Neural progenitor cell (in vitro differentiated cells): ENCODE data around the gene MPND. TPM values are rescaled to one million over a fixed set of nuclear protein-coding genes. Genes with fewer than 3 reads are reported as not detected.
A peak's percentile ranks its signal among the peaks of the same experiment; 100 is the strongest.

ENCODE experiments used
- DNase-seq: peaks from one replicate; pipeline ENCODE4 v3.0.0-alpha.2; 2016; ENCODE audit warnings: low spot score
- H2AFZ ChIP-seq: fragments of 200-600 bp; sonication (generic); replicated peaks from 2 replicates; pipeline ENCODE4 v1.6.1; 2016; ENCODE audit warnings: antibody characterized with exemption
- H3F3A ChIP-seq: fragments of 200-600 bp; sonication (generic); 2 replicates; pipeline ENCODE4 v1.6.1; 2016; ENCODE audit warnings: antibody characterized with exemption, low read depth
- H3K27ac ChIP-seq: fragments of 200-600 bp; sonication (generic); 2 replicates; pipeline ENCODE4 v1.5.1; 2016; ENCODE audit warnings: mild to moderate bottlenecking
- H3K27me3 ChIP-seq: fragments of 200-600 bp; sonication (generic); 2 replicates; pipeline ENCODE4 v1.6.1; 2016; ENCODE audit warnings: mild to moderate bottlenecking, moderate library complexity
- H3K36me3 ChIP-seq: fragments of 200-600 bp; sonication (generic); 2 replicates; pipeline ENCODE4 v1.5.1; 2016
- H3K4me1 ChIP-seq: fragments of 200-600 bp; sonication (generic); 2 replicates; pipeline ENCODE4 v1.6.1; 2016; ENCODE audit warnings: mixed run types
- H3K4me2 ChIP-seq: fragments of 200-600 bp; sonication (generic); 2 replicates; pipeline ENCODE4 v1.6.1; 2016
- H3K4me3 ChIP-seq: fragments of 200-600 bp; sonication (generic); 2 replicates; pipeline ENCODE4 v1.5.1; 2016
- H3K79me2 ChIP-seq: fragments of 200-600 bp; sonication (generic); 2 replicates; pipeline ENCODE4 v1.6.1; 2016; ENCODE audit warnings: low read depth
- H3K9ac ChIP-seq: fragments of 200-600 bp; sonication (generic); 2 replicates; pipeline ENCODE4 v1.6.1; 2016
- H3K9me3 ChIP-seq: fragments of 200-600 bp; sonication (generic); 2 replicates; pipeline ENCODE4 v1.5.1; 2016; ENCODE audit warnings: low read depth
- H4K20me1 ChIP-seq: fragments of 200-600 bp; sonication (generic); 2 replicates; pipeline ENCODE4 v1.6.1; 2016; ENCODE audit warnings: low read depth
- H3K27ac Mint-ChIP-seq: 3 replicates; pipeline ENCODE4 v1.8.0; 2021; ENCODE audit warnings: mixed read lengths
- H3K27me3 Mint-ChIP-seq: 2 replicates; pipeline ENCODE4 v1.8.0; 2022; ENCODE audit warnings: low read depth, mild to moderate bottlenecking, inconsistent platforms, moderate library complexity, mixed read lengths; ENCODE audit not compliant: insufficient read depth
- H3K36me3 Mint-ChIP-seq: 3 replicates; pipeline ENCODE4 v1.8.0; 2021; ENCODE audit warnings: mixed read lengths
- H3K4me1 Mint-ChIP-seq: 3 replicates; pipeline ENCODE4 v1.8.0; 2021; ENCODE audit warnings: mixed read lengths
- H3K4me3 Mint-ChIP-seq: 3 replicates; pipeline ENCODE4 v1.8.0; 2021; ENCODE audit warnings: mild to moderate bottlenecking, moderate library complexity, mixed read lengths
- H3K9me3 Mint-ChIP-seq: 3 replicates; pipeline ENCODE4 v1.8.0; 2020; ENCODE audit warnings: mixed read lengths
- CTCF ChIP-seq: fragments of 200-600 bp; sonication (generic); IDR thresholded peaks from 2 replicates; pipeline ENCODE4 v1.5.1; 2017; ENCODE audit warnings: antibody characterized with exemption, mild to moderate bottlenecking
- EZH2 ChIP-seq: fragments of 200-600 bp; sonication (generic); IDR thresholded peaks from 2 replicates; pipeline ENCODE4 v1.6.1; 2017; ENCODE audit warnings: antibody characterized with exemption, mild to moderate bottlenecking, moderate library complexity
- EZH2phosphoT487 ChIP-seq: fragments of 200-600 bp; sonication (generic); IDR thresholded peaks from 2 replicates; pipeline ENCODE4 v1.6.1; 2017; ENCODE audit warnings: antibody characterized with exemption
- total RNA-seq: library from RNA; depleted of rRNA; stranded (reverse); fragments of >200 nt; gene quantifications from 2 replicates; pipeline ENCODE4 v1.2.3, GENCODE V29; 2015; ENCODE audit warnings: low replicate concordance

The MPND gene
- total RNA-seq, 1 donor from 2014 or later: 10.6 TPM

- Histone ChIP-seq H3K4me3 (no peak overlapping the region), H3K36me3 (no peaks in the 10 kb centered on the region), H4K20me1 (peaks cover 81% of the 10 kb centered on the region), H2AFZ (no peak overlapping the region), H3F3A (peaks cover 13% of the 10 kb centered on the region), H3K4me2 (peak overlapping the region; percentile 40), H3K9ac (peak overlapping the region; percentile 23), H3K27ac (peak overlapping the region; percentile 79), H3K4me1 (peaks cover 17% of the 10 kb centered on the region), H3K27me3 (no peaks in the 10 kb centered on the region), H3K79me2 (peaks cover 52% of the 10 kb centered on the region), H3K9me3 (no peaks in the 10 kb centered on the region)
- Mint-ChIP-seq H3K4me3 (no peak overlapping the region), H3K9me3 (no peaks in the 10 kb centered on the region), H3K27me3 (peaks cover 3% of the 10 kb centered on the region), H3K36me3 (peaks cover 2% of the 10 kb centered on the region), H3K4me1 (peaks cover 27% of the 10 kb centered on the region), H3K27ac (no peak overlapping the region)
- DNase-seq: peak; percentile 59
- TF ChIP-seq EZH2phosphoT487 (no peak), CTCF (peak; percentile 46), EZH2 (no peak)
Measured at GRCh38 chr19:4369888-4370260, 26.5 kb downstream of the MPND start.

DNA sequence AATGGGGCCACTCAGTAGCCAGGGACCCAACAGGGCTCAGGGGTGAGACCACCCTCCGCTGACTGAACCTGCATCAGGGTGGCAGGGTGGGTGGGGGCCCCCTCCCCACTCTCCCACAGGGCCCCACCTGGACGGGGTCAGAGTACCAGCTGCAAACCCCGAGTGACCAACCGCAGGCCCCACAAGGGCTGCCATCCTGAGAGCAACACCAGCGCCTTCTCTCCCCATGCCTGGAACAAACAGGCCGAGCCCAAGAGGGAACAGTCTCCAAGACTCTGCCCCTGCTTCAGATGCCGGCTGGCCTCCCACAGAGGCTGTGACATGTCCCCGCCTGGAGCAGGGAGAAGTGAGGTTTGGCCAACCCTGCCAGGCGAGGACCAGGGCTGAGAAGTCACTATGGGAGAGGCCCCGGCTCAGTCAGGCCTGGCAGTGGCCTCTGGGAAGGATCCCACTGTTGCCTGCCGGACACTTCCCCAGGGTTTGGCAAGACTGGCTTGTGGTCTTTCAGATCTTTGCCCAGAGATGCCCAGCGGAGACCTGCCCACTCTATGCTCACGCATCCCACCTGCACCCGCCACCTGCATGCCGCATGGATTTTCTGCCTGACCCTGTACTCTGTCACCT, 27.2 kb downstream of the MPND start:
- no peak overlapping the region for H2AFZ ChIP-seq
- H3K4me1 ChIP-seq: peaks cover 24% of the 10 kb centered on the region
- Mint-ChIP-seq H3K4me3 (no peak overlapping the region), H3K27ac (peak overlapping the region; percentile 74), H3K36me3 (peaks cover 2% of the 10 kb centered on the region), H3K4me1 (peaks cover 32% of the 10 kb centered on the region), H3K9me3 (no peaks in the 10 kb centered on the region), H3K27me3 (peaks cover 3% of the 10 kb centered on the region)
- H3K4me3 ChIP-seq: no peak overlapping the region
- no peaks in the 10 kb centered on the region for H3K27me3 ChIP-seq
- H3K36me3 ChIP-seq: no peaks in the 10 kb centered on the region
- peaks cover 88% of the 10 kb centered on the region for H4K20me1 ChIP-seq
- no peak overlapping the region for H3K4me2 ChIP-seq
- no peak overlapping the region for H3K27ac ChIP-seq
- DNase-seq: no peak
- H3F3A ChIP-seq: peaks cover 9% of the 10 kb centered on the region
- no peaks in the 10 kb centered on the region for H3K9me3 ChIP-seq
- peaks cover 58% of the 10 kb centered on the region for H3K79me2 ChIP-seq
- TF ChIP-seq CTCF (no peak), EZH2 (no peak), EZH2phosphoT487 (no peak)
- H3K9ac ChIP-seq: peak overlapping the region; percentile 15

DNA sequence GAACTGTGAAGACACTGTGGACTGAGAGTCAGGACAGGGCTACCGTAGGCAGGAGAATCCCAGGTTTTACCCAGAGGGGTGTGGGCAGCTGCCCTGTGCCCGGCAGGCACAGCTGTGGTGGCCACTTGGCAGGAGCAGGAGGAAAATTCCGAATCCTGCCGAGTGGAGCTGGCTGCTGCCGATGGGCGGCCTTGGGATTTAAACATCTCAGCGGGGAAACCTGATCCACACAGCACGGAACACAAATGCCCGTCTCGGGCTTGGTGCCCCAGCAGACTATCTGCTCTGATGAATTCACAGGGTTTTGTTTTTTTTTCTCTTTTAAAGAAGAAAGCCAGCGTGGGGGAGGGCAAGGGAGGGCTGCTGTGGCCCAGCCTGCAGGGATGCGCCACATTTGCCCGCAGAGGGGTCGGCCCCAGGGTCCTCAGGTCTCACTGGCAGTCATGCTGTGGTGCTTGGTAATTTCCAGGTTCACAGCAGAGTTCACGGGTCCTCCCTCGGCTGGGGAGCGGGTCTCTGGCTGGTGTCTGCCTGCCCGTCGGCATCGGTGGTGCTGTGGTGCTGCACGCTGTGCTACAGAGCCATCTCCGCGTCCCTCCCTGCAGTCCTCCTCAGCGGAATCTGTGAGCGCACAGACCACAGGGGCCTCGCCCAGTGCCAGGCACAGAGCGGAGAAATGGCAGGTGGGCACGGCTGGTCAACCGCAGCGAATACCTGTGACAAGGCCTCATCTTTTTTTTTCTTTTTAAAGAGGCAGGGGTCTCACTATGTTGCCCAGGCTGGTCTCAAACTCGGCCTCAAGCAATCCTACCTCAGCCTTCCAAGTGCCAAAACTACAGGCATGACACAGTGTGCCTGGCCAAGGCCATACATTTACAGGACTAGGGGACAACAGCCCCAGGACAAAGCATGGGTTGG, 28.1 kb downstream of the MPND start:
- Mint-ChIP-seq H3K27ac (peak overlapping the region; percentile 74), H3K4me3 (no peak overlapping the region), H3K36me3 (peaks cover 2% of the 10 kb centered on the region), H3K9me3 (no peaks in the 10 kb centered on the region), H3K4me1 (peaks cover 42% of the 10 kb centered on the region), H3K27me3 (peaks cover 3% of the 10 kb centered on the region)
- H3K27ac ChIP-seq: peak overlapping the region; percentile 37
- TF ChIP-seq EZH2phosphoT487 (no peak), EZH2 (no peak), CTCF (no peak)
- H3K4me1 ChIP-seq: peaks cover 34% of the 10 kb centered on the region
- H3K4me2 ChIP-seq: no peak overlapping the region
- no peaks in the 10 kb centered on the region for H3K36me3 ChIP-seq
- H4K20me1 ChIP-seq: peaks cover 95% of the 10 kb centered on the region
- no peak overlapping the region for H2AFZ ChIP-seq
- H3K4me3 ChIP-seq: no peak overlapping the region
- DNase-seq: no peak
- peaks cover 59% of the 10 kb centered on the region for H3K79me2 ChIP-seq
- peaks cover 15% of the 10 kb centered on the region for H3F3A ChIP-seq
- H3K9ac ChIP-seq: peak overlapping the region; percentile 15
- no peaks in the 10 kb centered on the region for H3K27me3 ChIP-seq
- H3K9me3 ChIP-seq: no peaks in the 10 kb centered on the region
